ENCODE measurements around the gene ZNF778. TPM values are rescaled to one million over a fixed set of nuclear protein-coding genes. Genes with fewer than 3 reads are reported as not detected.
A peak's percentile ranks its signal among the peaks of the same experiment; 100 is the strongest.

Gene ZNF778
- total and polyA plus RNA-seq, 2 of the 13 experiments (the other 11 are each of a cell fraction or from before 2014, with no cell fraction given), result 3.8 to 7.2 TPM

DNA sequence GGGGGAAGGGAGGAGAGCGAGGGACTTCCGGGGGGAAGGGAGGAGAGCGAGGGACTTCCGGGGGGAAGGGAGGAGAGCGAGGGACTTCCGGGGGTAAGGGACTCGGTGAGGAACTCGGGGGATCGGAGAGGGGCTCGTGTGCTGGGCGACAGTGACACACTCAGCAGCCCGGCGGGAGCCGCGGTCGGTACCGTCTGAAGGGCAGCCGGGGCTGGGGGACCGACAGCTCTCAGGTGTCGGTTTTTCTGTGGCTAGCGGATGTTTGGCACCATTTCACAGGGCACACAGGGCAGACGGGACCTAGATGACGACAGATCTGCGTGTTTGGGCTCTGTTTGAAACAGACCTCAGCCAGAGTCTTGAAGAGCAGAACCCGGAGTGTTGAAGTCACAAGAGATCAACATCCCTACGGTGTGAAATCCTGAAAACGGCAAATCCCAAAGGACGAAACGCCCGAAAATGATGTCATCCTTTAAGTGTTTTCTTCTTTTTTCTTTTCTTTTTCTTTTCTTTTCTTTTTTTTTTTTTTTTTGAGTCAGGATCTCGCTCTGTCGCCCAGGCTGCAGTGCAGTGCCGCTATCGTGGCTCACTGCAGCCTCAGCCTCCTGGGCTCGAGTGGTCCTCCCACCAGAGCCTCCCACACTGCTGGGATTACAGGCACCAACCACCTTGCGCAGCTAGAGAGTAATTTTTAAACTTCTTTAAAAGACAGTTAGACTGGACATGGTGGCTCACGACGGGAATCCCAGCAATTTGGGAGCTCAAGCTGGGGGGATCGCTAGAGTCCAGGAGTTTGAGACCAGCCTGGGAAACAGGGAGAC is 23.9 kb downstream of the ZNF778 start (continued):
- TF ChIP-seq, protein P1, sequence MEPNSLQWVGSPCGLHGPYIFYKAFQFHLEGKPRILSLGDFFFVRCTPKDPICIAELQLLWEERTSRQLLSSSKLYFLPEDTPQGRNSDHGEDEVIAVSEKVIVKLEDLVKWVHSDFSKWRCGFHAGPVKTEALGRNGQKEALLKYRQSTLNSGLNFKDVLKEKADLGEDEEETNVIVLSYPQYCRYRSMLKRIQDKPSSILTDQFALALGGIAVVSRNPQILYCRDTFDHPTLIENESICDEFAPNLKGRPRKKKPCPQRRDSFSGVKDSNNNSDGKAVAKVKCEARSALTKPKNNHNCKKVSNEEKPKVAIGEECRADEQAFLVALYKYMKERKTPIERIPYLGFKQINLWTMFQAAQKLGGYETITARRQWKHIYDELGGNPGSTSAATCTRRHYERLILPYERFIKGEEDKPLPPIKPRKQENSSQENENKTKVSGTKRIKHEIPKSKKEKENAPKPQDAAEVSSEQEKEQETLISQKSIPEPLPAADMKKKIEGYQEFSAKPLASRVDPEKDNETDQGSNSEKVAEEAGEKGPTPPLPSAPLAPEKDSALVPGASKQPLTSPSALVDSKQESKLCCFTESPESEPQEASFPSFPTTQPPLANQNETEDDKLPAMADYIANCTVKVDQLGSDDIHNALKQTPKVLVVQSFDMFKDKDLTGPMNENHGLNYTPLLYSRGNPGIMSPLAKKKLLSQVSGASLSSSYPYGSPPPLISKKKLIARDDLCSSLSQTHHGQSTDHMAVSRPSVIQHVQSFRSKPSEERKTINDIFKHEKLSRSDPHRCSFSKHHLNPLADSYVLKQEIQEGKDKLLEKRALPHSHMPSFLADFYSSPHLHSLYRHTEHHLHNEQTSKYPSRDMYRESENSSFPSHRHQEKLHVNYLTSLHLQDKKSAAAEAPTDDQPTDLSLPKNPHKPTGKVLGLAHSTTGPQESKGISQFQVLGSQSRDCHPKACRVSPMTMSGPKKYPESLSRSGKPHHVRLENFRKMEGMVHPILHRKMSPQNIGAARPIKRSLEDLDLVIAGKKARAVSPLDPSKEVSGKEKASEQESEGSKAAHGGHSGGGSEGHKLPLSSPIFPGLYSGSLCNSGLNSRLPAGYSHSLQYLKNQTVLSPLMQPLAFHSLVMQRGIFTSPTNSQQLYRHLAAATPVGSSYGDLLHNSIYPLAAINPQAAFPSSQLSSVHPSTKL (CRISPR knock-in tag; IDR thresholded peaks at IDR 0.05), result peak; percentile 46; the same call in 1 of the 2 replicates
- TF ChIP-seq FLYWCH1 (CRISPR knock-in tag; IDR thresholded peaks at IDR 0.05) (no peak), TIGD3 (CRISPR knock-in tag; IDR thresholded peaks at IDR 0.05; ENCODE audit: borderline replicate concordance) (no peak), RORA (CRISPR knock-in tag; IDR thresholded peaks at IDR 0.05) (no peak), CBX5 (CRISPR knock-in tag; IDR thresholded peaks at IDR 0.05; ENCODE audit: borderline replicate concordance) (peak; percentile 89), KLF9 (CRISPR knock-in tag; IDR thresholded peaks at IDR 0.05; ENCODE audit: low read depth) (no peak), HOXA5 (CRISPR knock-in tag; IDR thresholded peaks at IDR 0.05) (peak; percentile 93), KLF16 (CRISPR knock-in tag; IDR thresholded peaks at IDR 0.05) (peak in 1 of 2 experiments; percentile 96; a peak in 2 of 4 replicates), HDAC6 (IDR thresholded peaks at IDR 0.05; ENCODE audit: low read depth, low read length) (no peak), ZNF724P (CRISPR knock-in tag; IDR thresholded peaks at IDR 0.05; ENCODE audit: borderline replicate concordance) (peak; percentile 22; the same call in 1 of the 2 replicates), HMG20B (CRISPR knock-in tag; conservative IDR thresholded peaks at IDR 0.05) (no peak; the same call in 1 of the 2 replicates), ZNF569 (CRISPR knock-in tag; IDR thresholded peaks at IDR 0.05; ENCODE audit: borderline replicate concordance) (no peak), JUND (CRISPR knock-in tag; IDR thresholded peaks at IDR 0.05) (no peak), ATM (IDR thresholded peaks at IDR 0.05; ENCODE audit: borderline replicate concordance) (no peak), ZNF883 (CRISPR knock-in tag; IDR thresholded peaks at IDR 0.05; ENCODE audit: not compliant biosample characterization) (peak; percentile 71), JUN (CRISPR knock-in tag; IDR thresholded peaks at IDR 0.05) (no peak; the same call in 1 of the 2 replicates), ZNF496 (CRISPR knock-in tag; IDR thresholded peaks at IDR 0.05; ENCODE audit: insufficient replicate concordance) (no peak), EED (CRISPR knock-in tag; IDR thresholded peaks at IDR 0.05) (peak; percentile 96), ZKSCAN1 (IDR thresholded peaks at IDR 0.05; ENCODE audit: low read length) (peak; percentile 13; the same call in 1 of the 2 replicates)
- TF ChIP-seq, protein P2, sequence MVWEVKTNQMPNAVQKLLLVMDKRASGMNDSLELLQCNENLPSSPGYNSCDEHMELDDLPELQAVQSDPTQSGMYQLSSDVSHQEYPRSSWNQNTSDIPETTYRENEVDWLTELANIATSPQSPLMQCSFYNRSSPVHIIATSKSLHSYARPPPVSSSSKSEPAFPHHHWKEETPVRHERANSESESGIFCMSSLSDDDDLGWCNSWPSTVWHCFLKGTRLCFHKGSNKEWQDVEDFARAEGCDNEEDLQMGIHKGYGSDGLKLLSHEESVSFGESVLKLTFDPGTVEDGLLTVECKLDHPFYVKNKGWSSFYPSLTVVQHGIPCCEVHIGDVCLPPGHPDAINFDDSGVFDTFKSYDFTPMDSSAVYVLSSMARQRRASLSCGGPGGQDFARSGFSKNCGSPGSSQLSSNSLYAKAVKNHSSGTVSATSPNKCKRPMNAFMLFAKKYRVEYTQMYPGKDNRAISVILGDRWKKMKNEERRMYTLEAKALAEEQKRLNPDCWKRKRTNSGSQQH (CRISPR knock-in tag; IDR thresholded peaks at IDR 0.05; ENCODE audit: low read depth), result peak; percentile 75; the same call in 1 of the 2 replicates
- TF ChIP-seq, protein P3, sequence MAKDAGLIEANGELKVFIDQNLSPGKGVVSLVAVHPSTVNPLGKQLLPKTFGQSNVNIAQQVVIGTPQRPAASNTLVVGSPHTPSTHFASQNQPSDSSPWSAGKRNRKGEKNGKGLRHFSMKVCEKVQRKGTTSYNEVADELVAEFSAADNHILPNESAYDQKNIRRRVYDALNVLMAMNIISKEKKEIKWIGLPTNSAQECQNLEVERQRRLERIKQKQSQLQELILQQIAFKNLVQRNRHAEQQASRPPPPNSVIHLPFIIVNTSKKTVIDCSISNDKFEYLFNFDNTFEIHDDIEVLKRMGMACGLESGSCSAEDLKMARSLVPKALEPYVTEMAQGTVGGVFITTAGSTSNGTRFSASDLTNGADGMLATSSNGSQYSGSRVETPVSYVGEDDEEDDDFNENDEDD (CRISPR knock-in tag; IDR thresholded peaks at IDR 0.05; ENCODE audit: borderline replicate concordance), result peak; percentile 73; the same call in 1 of the 2 replicates

Data from HepG2 (cell line).